C4-2B (cell line): Measurements from ENCODE around the gene PRKCH.

Experiments used
- ZFX ChIP-seq: fragments of 450-650 bp; IDR thresholded peaks from 2 replicates; pipeline ENCODE4 v1.6.1; 2017
- TF ChIP-seq, protein P1 (sequence below): fragments of 450-650 bp; conservative IDR thresholded peaks from 2 replicates; pipeline ENCODE4 v1.5.1; 2017; ENCODE audit warnings: mild to moderate bottlenecking

DNA sequence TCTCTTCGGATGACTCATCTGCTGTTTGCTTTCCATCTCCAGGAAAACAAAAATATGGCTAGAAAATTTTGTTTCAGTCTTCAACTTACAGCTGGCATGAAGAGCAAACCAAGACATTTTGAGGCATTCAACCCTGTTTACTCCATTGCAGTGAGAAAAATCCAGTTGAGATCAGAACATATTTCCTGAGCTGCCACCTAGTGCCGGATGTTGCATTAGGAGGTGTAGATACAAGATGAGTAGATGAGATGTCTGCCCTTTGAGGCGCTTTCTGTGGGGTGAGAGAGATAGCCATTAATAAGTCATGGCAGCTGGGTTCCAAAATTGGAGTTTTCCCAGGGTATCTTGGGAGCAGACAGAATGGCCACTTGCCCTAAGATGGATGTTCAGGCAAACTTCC is 171.1 kb downstream of the PRKCH start:
- TF ChIP-seq, protein P1, sequence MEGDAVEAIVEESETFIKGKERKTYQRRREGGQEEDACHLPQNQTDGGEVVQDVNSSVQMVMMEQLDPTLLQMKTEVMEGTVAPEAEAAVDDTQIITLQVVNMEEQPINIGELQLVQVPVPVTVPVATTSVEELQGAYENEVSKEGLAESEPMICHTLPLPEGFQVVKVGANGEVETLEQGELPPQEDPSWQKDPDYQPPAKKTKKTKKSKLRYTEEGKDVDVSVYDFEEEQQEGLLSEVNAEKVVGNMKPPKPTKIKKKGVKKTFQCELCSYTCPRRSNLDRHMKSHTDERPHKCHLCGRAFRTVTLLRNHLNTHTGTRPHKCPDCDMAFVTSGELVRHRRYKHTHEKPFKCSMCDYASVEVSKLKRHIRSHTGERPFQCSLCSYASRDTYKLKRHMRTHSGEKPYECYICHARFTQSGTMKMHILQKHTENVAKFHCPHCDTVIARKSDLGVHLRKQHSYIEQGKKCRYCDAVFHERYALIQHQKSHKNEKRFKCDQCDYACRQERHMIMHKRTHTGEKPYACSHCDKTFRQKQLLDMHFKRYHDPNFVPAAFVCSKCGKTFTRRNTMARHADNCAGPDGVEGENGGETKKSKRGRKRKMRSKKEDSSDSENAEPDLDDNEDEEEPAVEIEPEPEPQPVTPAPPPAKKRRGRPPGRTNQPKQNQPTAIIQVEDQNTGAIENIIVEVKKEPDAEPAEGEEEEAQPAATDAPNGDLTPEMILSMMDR: peak; percentile 24; the same call in 1 of the 2 replicates
- no peak for TF ChIP-seq ZFX
